ENCODE results near the gene C19orf25.

The C19orf25 gene

DNA sequence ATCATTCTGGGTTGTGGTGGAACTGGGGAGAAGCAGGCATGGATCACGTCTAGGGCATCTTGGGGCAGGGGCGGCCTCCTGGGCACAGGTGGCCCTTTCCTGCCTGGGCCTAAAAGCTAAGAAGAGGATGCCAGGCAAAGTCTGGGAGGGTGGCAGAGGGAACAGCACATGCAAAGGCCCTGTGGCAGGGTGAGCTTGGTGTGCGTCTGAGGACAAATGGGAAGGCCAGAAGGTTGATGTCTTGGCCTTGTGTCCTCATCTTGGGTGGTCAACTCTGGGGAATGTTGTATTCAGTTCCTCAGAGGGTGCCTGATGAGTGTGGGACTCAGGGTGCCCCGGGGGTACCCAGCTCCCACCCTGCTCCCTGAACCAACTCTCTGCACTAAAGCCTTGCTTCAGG, 39.5 kb upstream of the C19orf25 start:
- no peak for TF ChIP-seq CTCF (IDR thresholded peaks at IDR 0.05; ENCODE audit: insufficient read depth, missing control alignments)

DNA sequence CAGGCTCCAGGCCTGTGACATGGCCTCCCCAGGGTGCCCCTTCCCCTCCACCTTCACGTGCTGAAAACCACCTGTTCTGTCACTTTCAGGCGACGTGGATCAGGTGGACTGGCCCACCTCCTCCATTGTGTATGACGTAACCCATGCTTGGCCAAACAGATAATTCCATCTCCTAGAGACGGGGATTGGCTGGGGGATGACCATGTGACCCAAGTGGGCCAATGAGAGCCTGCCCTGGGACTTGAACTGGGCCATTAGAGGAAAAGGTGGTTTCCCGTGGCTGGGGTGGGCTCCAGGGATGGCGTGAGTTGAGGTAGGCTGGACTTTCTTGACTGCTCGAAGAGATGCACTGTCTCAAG, 37.4 kb upstream of the C19orf25 start:
- FAIRE-seq (no peak), DNase-seq (ENCODE audit: insufficient read length, low spot score) (no peak)
- no peak for TF ChIP-seq CTCF (IDR thresholded peaks at IDR 0.05; ENCODE audit: insufficient read depth, missing control alignments)

More for the DNA sequence above, 39.5 kb upstream of the C19orf25 start:
- FAIRE-seq = no peak
- DNase-seq (ENCODE audit: insufficient read length, low spot score) = no peak

DNA sequence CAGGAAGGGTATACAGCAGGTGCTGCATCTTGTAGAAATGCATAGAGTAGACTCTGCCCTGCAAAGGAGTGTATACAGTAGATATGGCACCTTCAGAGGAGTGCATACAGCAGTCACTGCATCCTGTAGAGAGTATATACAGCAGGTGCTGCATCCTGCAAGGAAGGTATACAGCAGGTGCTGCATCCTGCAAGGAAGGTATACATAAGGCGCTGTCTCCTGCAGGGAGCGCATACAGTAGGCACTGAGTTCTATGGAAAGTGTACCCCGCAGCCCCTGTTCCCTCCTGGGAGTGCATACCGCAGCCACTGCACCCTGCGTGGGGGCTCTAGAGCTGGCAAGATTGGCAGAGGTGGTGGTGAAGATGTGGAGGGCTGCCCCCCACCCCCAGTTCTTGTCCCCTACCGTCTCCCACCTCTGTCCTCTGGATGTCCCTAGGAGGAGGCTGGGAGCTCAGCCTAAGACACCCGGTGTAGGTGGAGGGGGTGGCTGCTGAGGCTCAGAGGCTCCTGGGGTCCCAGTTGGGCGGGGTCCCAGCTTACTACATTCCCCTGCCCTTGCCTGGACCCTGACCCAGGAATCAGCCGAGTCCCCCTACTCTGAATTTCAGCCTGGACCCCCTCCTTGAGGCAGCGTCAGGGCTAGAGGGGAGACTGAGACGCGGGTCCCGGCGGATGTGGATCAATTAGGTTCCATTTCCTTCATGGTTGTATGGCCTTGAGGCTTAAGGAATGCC, 36.1 kb upstream of the C19orf25 start:
- DNase-seq (ENCODE audit: insufficient read length, low spot score) (no peak), FAIRE-seq (no peak)
- TF ChIP-seq CTCF (IDR thresholded peaks at IDR 0.05; ENCODE audit: insufficient read depth, missing control alignments) = no peak

- DNase-seq (ENCODE audit: insufficient read length, low spot score) (no peak), FAIRE-seq (no peak)
- TF ChIP-seq CTCF (IDR thresholded peaks at IDR 0.05; ENCODE audit: insufficient read depth, missing control alignments) = no peak
Measured at GRCh38 chr19:1514295-1514661, 35.3 kb upstream of the C19orf25 start.

GRCh38 chr19:1513499-1514294, 34.7 kb upstream of the C19orf25 start:
- FAIRE-seq = no peak
- no peak for DNase-seq (ENCODE audit: insufficient read length, low spot score)
- peak; percentile 33 for TF ChIP-seq CTCF (IDR thresholded peaks at IDR 0.05; ENCODE audit: insufficient read depth, missing control alignments)

DNA sequence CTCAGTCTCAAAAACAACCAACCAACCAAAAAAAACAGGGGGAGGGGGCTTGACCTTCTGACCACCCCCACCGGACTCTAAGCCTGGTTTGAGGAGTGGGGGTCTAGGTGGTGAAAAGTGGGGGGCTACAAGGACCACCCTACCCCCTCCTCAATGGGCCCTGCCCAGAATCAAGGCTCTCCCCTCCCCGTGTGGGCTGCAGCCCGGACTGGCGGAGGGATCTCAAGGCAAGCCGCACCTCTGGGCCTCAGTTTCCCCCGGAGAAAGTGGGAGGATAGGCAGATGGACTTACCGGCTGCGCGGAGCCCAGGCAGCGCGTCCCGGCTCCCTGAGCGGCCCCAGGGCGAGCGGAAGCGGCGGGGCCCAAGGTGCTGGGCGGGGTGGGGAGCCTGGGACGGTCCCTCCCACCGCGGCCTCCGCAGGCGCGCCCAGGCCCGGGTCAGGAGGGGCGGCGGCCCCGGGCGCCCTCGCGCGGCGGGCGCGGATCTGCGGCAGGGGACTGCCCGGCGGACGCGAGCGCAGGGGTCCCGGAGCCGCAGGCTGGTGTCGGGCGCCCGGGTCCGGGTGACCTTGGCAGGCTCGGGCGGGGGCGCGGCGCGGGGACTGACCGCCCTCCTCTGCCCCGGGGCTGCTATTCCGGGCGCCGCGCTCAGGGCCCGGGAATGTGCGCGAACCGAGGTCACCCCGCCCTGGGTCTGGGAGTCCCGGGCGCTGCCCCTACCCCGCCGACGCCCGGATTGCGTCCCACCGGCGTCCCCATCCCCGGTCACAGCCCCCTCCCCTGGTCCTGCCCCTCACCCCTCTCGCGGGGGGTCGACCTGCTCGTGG, 33.9 kb upstream of the C19orf25 start, which contains the start of gene ADAMTSL5:
Gene ADAMTSL5, minus strand, starts transcription at position 349 of the 828 bp plus-strand sequence. CDS start 2,076 bp downstream, outside the sequence.
- no peak for FAIRE-seq
- no peak for DNase-seq (ENCODE audit: insufficient read length, low spot score)

More for the DNA sequence above, 33.9 kb upstream of the C19orf25 start, which contains the start of gene ADAMTSL5:
- TF ChIP-seq CTCF (IDR thresholded peaks at IDR 0.05; ENCODE audit: insufficient read depth, missing control alignments) = peak; percentile 18
